Neural progenitor cell (in vitro differentiated cells): Measurements from ENCODE around the gene ABTB2. TPM values are rescaled to one million over a fixed set of nuclear protein-coding genes. Genes with fewer than 3 reads are reported as not detected.
"Not testable (repeated sequence)": the region's sequence is repeated elsewhere in the genome, so short reads cannot be mapped to it uniquely, and the experiment has no call there.

Experiments
- DNase-seq: peaks from one replicate; pipeline ENCODE4 v3.0.0-alpha.2; 2016; ENCODE audit warnings: low spot score
- H2AFZ ChIP-seq: fragments of 200-600 bp; sonication (generic); replicated peaks from 2 replicates; pipeline ENCODE4 v1.6.1; 2016; ENCODE audit warnings: antibody characterized with exemption
- H3F3A ChIP-seq: fragments of 200-600 bp; sonication (generic); 2 replicates; pipeline ENCODE4 v1.6.1; 2016; ENCODE audit warnings: antibody characterized with exemption, low read depth
- H3K27ac ChIP-seq: fragments of 200-600 bp; sonication (generic); 2 replicates; pipeline ENCODE4 v1.5.1; 2016; ENCODE audit warnings: mild to moderate bottlenecking
- H3K27me3 ChIP-seq: fragments of 200-600 bp; sonication (generic); 2 replicates; pipeline ENCODE4 v1.6.1; 2016; ENCODE audit warnings: mild to moderate bottlenecking, moderate library complexity
- H3K36me3 ChIP-seq: fragments of 200-600 bp; sonication (generic); 2 replicates; pipeline ENCODE4 v1.5.1; 2016
- H3K4me1 ChIP-seq: fragments of 200-600 bp; sonication (generic); 2 replicates; pipeline ENCODE4 v1.6.1; 2016; ENCODE audit warnings: mixed run types
- H3K4me2 ChIP-seq: fragments of 200-600 bp; sonication (generic); 2 replicates; pipeline ENCODE4 v1.6.1; 2016
- H3K4me3 ChIP-seq: fragments of 200-600 bp; sonication (generic); 2 replicates; pipeline ENCODE4 v1.5.1; 2016
- H3K79me2 ChIP-seq: fragments of 200-600 bp; sonication (generic); 2 replicates; pipeline ENCODE4 v1.6.1; 2016; ENCODE audit warnings: low read depth
- H3K9ac ChIP-seq: fragments of 200-600 bp; sonication (generic); 2 replicates; pipeline ENCODE4 v1.6.1; 2016
- H3K9me3 ChIP-seq: fragments of 200-600 bp; sonication (generic); 2 replicates; pipeline ENCODE4 v1.5.1; 2016; ENCODE audit warnings: low read depth
- H4K20me1 ChIP-seq: fragments of 200-600 bp; sonication (generic); 2 replicates; pipeline ENCODE4 v1.6.1; 2016; ENCODE audit warnings: low read depth
- H3K27ac Mint-ChIP-seq: 3 replicates; pipeline ENCODE4 v1.8.0; 2021; ENCODE audit warnings: mixed read lengths
- H3K27me3 Mint-ChIP-seq: 2 replicates; pipeline ENCODE4 v1.8.0; 2022; ENCODE audit warnings: low read depth, mild to moderate bottlenecking, inconsistent platforms, moderate library complexity, mixed read lengths; ENCODE audit not compliant: insufficient read depth
- H3K36me3 Mint-ChIP-seq: 3 replicates; pipeline ENCODE4 v1.8.0; 2021; ENCODE audit warnings: mixed read lengths
- H3K4me1 Mint-ChIP-seq: 3 replicates; pipeline ENCODE4 v1.8.0; 2021; ENCODE audit warnings: mixed read lengths
- H3K4me3 Mint-ChIP-seq: 3 replicates; pipeline ENCODE4 v1.8.0; 2021; ENCODE audit warnings: mild to moderate bottlenecking, moderate library complexity, mixed read lengths
- H3K9me3 Mint-ChIP-seq: 3 replicates; pipeline ENCODE4 v1.8.0; 2020; ENCODE audit warnings: mixed read lengths
- EZH2 ChIP-seq: fragments of 200-600 bp; sonication (generic); IDR thresholded peaks from 2 replicates; pipeline ENCODE4 v1.6.1; 2017; ENCODE audit warnings: antibody characterized with exemption, mild to moderate bottlenecking, moderate library complexity
- EZH2phosphoT487 ChIP-seq: fragments of 200-600 bp; sonication (generic); IDR thresholded peaks from 2 replicates; pipeline ENCODE4 v1.6.1; 2017; ENCODE audit warnings: antibody characterized with exemption
- total RNA-seq: library from RNA; depleted of rRNA; stranded (reverse); fragments of >200 nt; gene quantifications from 2 replicates; pipeline ENCODE4 v1.2.3, GENCODE V29; 2015; ENCODE audit warnings: low replicate concordance
- TF ChIP-seq, protein P1 (sequence below): fragments of 200-600 bp; sonication (generic); IDR thresholded peaks from 2 replicates; pipeline ENCODE4 v1.5.1; 2017; ENCODE audit warnings: antibody characterized with exemption, mild to moderate bottlenecking

ABTB2 gene
- total RNA-seq, 1 donor from 2014 or later, result 0.37 TPM

DNA sequence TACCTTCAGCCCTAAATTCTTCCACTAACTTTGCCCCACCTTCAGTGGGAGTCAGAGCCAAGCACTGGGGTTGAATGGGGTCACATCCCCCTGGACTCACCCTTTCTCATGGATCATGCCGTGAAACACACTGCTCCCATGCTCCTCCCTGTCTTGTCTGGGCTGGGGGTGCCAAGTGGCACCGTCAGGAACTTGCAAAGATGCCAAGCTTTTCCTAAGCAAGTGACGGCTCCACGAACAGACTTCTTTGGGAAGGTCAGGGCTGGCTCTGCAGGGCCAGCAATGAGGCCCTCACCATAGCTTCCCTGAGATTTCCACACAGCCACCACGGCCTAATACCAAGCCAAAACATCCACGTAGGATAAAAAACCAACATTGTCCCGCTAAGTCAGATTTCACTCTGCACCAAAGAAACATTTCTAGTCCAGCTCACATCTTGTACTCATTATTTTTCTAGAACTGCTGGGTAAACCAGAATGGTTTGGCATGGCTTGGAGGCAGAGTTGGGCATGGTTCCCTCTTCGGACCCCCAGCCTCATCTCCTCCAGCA, 175.9 kb downstream of the ABTB2 start:
- H3K4me1 Mint-ChIP-seq, result peaks cover 24% of the 10 kb centered on the region
- Histone ChIP-seq H3K4me3 (no peak overlapping the region), H3K4me2 (no peak overlapping the region), H2AFZ (no peak overlapping the region), H3K9me3 (no peaks in the 10 kb centered on the region), H3K4me1 (peaks cover 23% of the 10 kb centered on the region), H3K27me3 (peaks cover 16% of the 10 kb centered on the region), H3K9ac (no peak overlapping the region), H4K20me1 (no peaks in the 10 kb centered on the region), H3K79me2 (no peaks in the 10 kb centered on the region), H3F3A (peaks cover 17% of the 10 kb centered on the region), H3K27ac (no peak overlapping the region), H3K36me3 (no peaks in the 10 kb centered on the region)
- TF ChIP-seq EZH2phosphoT487, result no peak
- no peak for DNase-seq
- peaks cover 4% of the 10 kb centered on the region for H3K27me3 Mint-ChIP-seq
- no peak overlapping the region for H3K27ac Mint-ChIP-seq
- H3K36me3 Mint-ChIP-seq, result no peaks in the 10 kb centered on the region
- H3K4me3 Mint-ChIP-seq, result no peak overlapping the region
- no peaks in the 10 kb centered on the region for H3K9me3 Mint-ChIP-seq

DNA sequence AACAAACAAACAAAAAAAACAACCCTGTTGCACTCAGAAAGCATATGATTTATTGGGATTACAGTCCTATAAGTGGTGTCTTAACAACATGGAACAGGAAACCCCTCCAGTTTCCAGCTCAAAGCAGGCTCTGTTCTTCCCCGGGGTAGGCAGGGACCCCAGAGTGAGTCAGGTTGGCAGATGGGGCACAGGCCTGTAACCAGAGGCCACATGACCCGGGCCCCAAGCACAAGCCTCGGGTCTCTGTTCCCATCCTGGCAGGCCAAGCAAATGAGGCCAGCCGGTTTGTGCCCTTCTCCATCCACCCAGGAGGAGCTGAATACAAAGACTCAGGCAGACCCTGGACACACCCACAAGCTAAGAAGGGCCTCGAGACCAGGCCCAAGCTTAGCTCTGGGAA, 176.6 kb downstream of the ABTB2 start:
- no peaks in the 10 kb centered on the region for H3K79me2 ChIP-seq
- no peaks in the 10 kb centered on the region for H3K9me3 Mint-ChIP-seq
- no peak overlapping the region for H3K4me2 ChIP-seq
- no peaks in the 10 kb centered on the region for H3K36me3 Mint-ChIP-seq
- peaks cover 11% of the 10 kb centered on the region for H3F3A ChIP-seq
- peaks cover 15% of the 10 kb centered on the region for H3K27me3 ChIP-seq
- no peaks in the 10 kb centered on the region for H4K20me1 ChIP-seq
- no peak overlapping the region for H3K4me3 Mint-ChIP-seq
- no peak overlapping the region for H3K9ac ChIP-seq
- H2AFZ ChIP-seq, result no peak overlapping the region
- H3K27me3 Mint-ChIP-seq, result peaks cover 4% of the 10 kb centered on the region
- DNase-seq, result no peak
- H3K27ac Mint-ChIP-seq, result no peak overlapping the region
- H3K4me1 ChIP-seq, result peaks cover 21% of the 10 kb centered on the region
- no peaks in the 10 kb centered on the region for H3K36me3 ChIP-seq
- no peaks in the 10 kb centered on the region for H3K9me3 ChIP-seq
- H3K4me3 ChIP-seq, result no peak overlapping the region
- H3K4me1 Mint-ChIP-seq, result peaks cover 21% of the 10 kb centered on the region
- H3K27ac ChIP-seq, result no peak overlapping the region
- no peak for TF ChIP-seq EZH2phosphoT487
- TF ChIP-seq EZH2, result no peak
- TF ChIP-seq, protein P1, sequence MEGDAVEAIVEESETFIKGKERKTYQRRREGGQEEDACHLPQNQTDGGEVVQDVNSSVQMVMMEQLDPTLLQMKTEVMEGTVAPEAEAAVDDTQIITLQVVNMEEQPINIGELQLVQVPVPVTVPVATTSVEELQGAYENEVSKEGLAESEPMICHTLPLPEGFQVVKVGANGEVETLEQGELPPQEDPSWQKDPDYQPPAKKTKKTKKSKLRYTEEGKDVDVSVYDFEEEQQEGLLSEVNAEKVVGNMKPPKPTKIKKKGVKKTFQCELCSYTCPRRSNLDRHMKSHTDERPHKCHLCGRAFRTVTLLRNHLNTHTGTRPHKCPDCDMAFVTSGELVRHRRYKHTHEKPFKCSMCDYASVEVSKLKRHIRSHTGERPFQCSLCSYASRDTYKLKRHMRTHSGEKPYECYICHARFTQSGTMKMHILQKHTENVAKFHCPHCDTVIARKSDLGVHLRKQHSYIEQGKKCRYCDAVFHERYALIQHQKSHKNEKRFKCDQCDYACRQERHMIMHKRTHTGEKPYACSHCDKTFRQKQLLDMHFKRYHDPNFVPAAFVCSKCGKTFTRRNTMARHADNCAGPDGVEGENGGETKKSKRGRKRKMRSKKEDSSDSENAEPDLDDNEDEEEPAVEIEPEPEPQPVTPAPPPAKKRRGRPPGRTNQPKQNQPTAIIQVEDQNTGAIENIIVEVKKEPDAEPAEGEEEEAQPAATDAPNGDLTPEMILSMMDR, result no peak

DNA sequence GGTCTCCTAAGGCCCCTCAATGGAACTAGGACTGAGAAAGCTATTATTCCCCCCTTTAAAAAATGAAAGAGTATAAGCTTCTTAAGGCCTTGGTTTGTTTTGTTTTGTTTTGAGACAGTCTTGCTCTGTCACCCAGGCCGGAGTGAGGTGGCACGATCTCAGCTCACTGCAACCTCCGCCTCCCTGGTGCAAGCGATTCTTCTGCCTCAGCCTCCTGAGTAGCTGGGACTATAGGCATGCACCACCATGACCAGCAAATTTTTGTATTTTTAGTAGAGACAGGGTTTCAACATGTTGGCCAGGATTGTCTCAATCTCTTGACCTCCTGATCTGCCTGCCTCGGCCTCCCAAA, 177.0 kb downstream of the ABTB2 start:
- H3K9me3 Mint-ChIP-seq, result not testable (repeated sequence)

DNA sequence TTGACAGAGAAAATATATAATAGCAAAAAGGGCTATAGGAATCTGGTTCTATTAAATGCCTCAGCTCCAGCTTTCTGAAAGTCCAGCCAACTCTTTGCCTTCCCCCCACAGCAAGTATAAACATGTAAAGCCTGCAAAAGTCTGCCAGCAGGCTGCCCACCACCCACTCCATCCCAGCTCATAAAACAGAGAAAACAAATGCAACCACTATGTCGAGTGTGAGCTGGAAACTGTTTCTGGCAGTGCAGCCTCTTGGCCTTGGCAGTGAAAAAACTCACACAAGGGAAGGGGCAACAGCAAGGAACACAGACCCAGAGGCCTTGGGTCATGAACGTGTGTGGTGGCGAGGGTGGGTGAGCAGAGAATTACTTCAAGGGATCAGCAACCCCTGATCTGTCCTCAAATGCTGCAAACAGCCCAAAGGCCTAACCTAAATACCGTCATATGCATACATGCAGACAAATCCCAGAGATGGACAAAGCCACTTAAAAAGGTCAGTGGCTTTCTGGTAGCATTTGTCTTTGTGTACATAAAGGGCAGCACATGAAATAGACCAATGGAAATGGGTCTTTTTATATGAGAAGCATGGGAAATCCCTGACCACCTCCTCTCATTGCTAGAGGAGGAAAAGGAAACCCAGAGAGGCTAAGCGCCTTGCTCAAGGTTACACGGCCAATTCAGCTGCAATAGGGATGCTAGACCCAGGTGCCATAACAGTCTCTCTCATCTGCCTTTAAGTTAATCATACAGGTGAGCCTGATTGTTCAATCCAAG, 177.6 kb downstream of the ABTB2 start:
- H3K27ac Mint-ChIP-seq, result no peak overlapping the region
- no peak for DNase-seq
- H2AFZ ChIP-seq, result no peak overlapping the region

More for the DNA sequence above, 177.0 kb downstream of the ABTB2 start:
- H3K79me2 ChIP-seq, H3K27ac ChIP-seq, H3K9me3 ChIP-seq, H3F3A ChIP-seq, H3K9ac ChIP-seq, DNase-seq, H3K4me3 ChIP-seq, H3K36me3 Mint-ChIP-seq, H3K36me3 ChIP-seq, H2AFZ ChIP-seq, H3K4me3 Mint-ChIP-seq, H3K27me3 Mint-ChIP-seq, H3K27ac Mint-ChIP-seq, H4K20me1 ChIP-seq, H3K4me2 ChIP-seq: not testable (repeated sequence)
- peaks cover 17% of the 10 kb centered on the region for H3K4me1 Mint-ChIP-seq
- Histone ChIP-seq H3K27me3 (peaks cover 15% of the 10 kb centered on the region), H3K4me1 (peaks cover 16% of the 10 kb centered on the region)

More for the DNA sequence above, 177.6 kb downstream of the ABTB2 start:
- Histone ChIP-seq H3K79me2 (no peaks in the 10 kb centered on the region), H3K27me3 (peaks cover 20% of the 10 kb centered on the region), H3K4me2 (no peak overlapping the region), H3K36me3 (no peaks in the 10 kb centered on the region), H3K9ac (no peak overlapping the region), H3K4me3 (no peak overlapping the region), H3K4me1 (peaks cover 11% of the 10 kb centered on the region), H3F3A (peaks cover 2% of the 10 kb centered on the region), H3K9me3 (no peaks in the 10 kb centered on the region), H3K27ac (no peak overlapping the region), H4K20me1 (no peaks in the 10 kb centered on the region)
- Mint-ChIP-seq H3K27me3 (peaks cover 9% of the 10 kb centered on the region), H3K36me3 (no peaks in the 10 kb centered on the region), H3K9me3 (no peaks in the 10 kb centered on the region), H3K4me3 (no peak overlapping the region), H3K4me1 (peaks cover 13% of the 10 kb centered on the region)
- TF ChIP-seq, protein P1, result no peak
- no peak for TF ChIP-seq EZH2phosphoT487
- TF ChIP-seq EZH2, result no peak
